Activated gamma-delta T cell treated with anti-CD3 and anti-CD28 coated beads, Interleukin-2, amount 50 U/mL, for 16 hours (primary cell): ENCODE data around the gene STK32B.
"Not testable (repeated sequence)": the region's sequence is repeated elsewhere in the genome, so short reads cannot be mapped to it uniquely, and the experiment has no call there.

ENCODE experiments used
- DNase-seq: peaks from one replicate; pipeline ENCODE4 v3.0.0-alpha.2; 2020; ENCODE audit warnings: low read depth

Gene STK32B

GRCh38 chr4:5209862-5210261 lies 158.6 kb downstream of the STK32B start:
- no peak for DNase-seq

- no peak for DNase-seq
These were observed 160.1 kb downstream of the STK32B start for GRCh38 chr4:5211282-5211839.

GRCh38 chr4:5212255-5213013 lies 161.2 kb downstream of the STK32B start:
- no peak for DNase-seq

GRCh38 chr4:5213087-5213595 lies 161.9 kb downstream of the STK32B start:
- no peak for DNase-seq

- no peak for DNase-seq
These were observed 164.0 kb downstream of the STK32B start for GRCh38 chr4:5215321-5215720.

GRCh38 chr4:5217421-5217820 lies 166.1 kb downstream of the STK32B start:
- DNase-seq, result no peak

GRCh38 chr4:5218376-5219069 lies 167.2 kb downstream of the STK32B start:
- no peak for DNase-seq

GRCh38 chr4:5220028-5220427 lies 168.7 kb downstream of the STK32B start:
- no peak for DNase-seq

GRCh38 chr4:5222047-5222446 lies 170.8 kb downstream of the STK32B start:
- DNase-seq, result no peak

- DNase-seq, result no peak
These were observed 171.7 kb downstream of the STK32B start for GRCh38 chr4:5222951-5223350.

- no peak for DNase-seq
These were observed 173.1 kb downstream of the STK32B start for GRCh38 chr4:5224340-5224739.

GRCh38 chr4:5232549-5232948 lies 181.3 kb downstream of the STK32B start:
- DNase-seq, result no peak

- no peak for DNase-seq
These were observed 185.9 kb downstream of the STK32B start for GRCh38 chr4:5237086-5237660.

GRCh38 chr4:5238173-5238572 lies 186.9 kb downstream of the STK32B start:
- no peak for DNase-seq

GRCh38 chr4:5247061-5247460 lies 195.8 kb downstream of the STK32B start:
- not testable (repeated sequence) for DNase-seq

GRCh38 chr4:5247735-5248134 lies 196.5 kb downstream of the STK32B start:
- no peak for DNase-seq

- DNase-seq, result no peak
These were observed 198.4 kb downstream of the STK32B start for GRCh38 chr4:5249727-5250126.

GRCh38 chr4:5250536-5250935 lies 199.3 kb downstream of the STK32B start:
- not testable (repeated sequence) for DNase-seq

- DNase-seq, result no peak
These were observed 205.1 kb downstream of the STK32B start for GRCh38 chr4:5256421-5256820.

- no peak for DNase-seq
These were observed 205.8 kb downstream of the STK32B start for GRCh38 chr4:5257086-5257485.

- DNase-seq, result no peak
These were observed 208.2 kb downstream of the STK32B start for GRCh38 chr4:5259471-5259870.

- DNase-seq, result no peak
These were observed 208.8 kb downstream of the STK32B start for GRCh38 chr4:5260121-5260520.

GRCh38 chr4:5261866-5262265 lies 210.6 kb downstream of the STK32B start:
- no peak for DNase-seq
